ENCODE measurements around the gene TOPAZ1. TPM values are rescaled to one million over a fixed set of nuclear protein-coding genes. Genes with fewer than 3 reads are reported as not detected.

TOPAZ1 gene
- not detected in 5 replicates for total RNA-seq (2022; extraction: Qiagen RNA extraction; ENCODE audit: low read depth)

GRCh38 chr3:44241706-44242105 lies at the start of gene TOPAZ1:
TOPAZ1 (plus strand) TSS chr3:44241886; CDS start chr3:44242054, 168 bp downstream.

GRCh38 chr3:44338010-44338827 lies 96.5 kb downstream of the TOPAZ1 start, which contains the start of gene TCAIM:
TCAIM (plus strand) TSS chr3:44338766; CDS start chr3:44354783, 16,017 bp downstream.

Other genes starting within 250 kb of the TOPAZ1 start
- 7.0 to 9.2 TPM (median 8.2 TPM) in 5 replicates for gene TCAIM, start 96.9 kb downstream of the TOPAZ1 start, total RNA-seq (2022; extraction: Qiagen RNA extraction; ENCODE audit: low read depth)
- gene ZNF445, start 235.8 kb downstream of the TOPAZ1 start, total RNA-seq (2022; extraction: Qiagen RNA extraction; ENCODE audit: low read depth) = 2.5 to 3.6 TPM (median 3.2 TPM) in 5 replicates